Astrocyte (in vitro differentiated cells and primary cell): Measurements from ENCODE around the gene COL15A1. TPM values are rescaled to one million over a fixed set of nuclear protein-coding genes. Genes with fewer than 3 reads are reported as not detected.

Experiments used
- DNase-seq: peaks from one replicate; pipeline ENCODE4 v3.0.0-alpha.2; 2010; ENCODE audit warnings: low read depth
- FAIRE-seq: peaks from 2 replicates; lab custom pipeline; 2011; peaks lifted over from hg19 to GRCh38; lab: Jason Lieb, UNC
- H2AFZ ChIP-seq: 2 replicates; pipeline ENCODE4 v1.6.0; 2012; ENCODE audit warnings: low read depth, low read length, inconsistent platforms
- H3K27ac ChIP-seq: 2 replicates; pipeline ENCODE4 v1.5.1; 2011; ENCODE audit warnings: low read depth, low read length, inconsistent platforms
- H3K27me3 ChIP-seq: 2 replicates; pipeline ENCODE4 v1.6.0; 2011; ENCODE audit warnings: low read length, inconsistent platforms; ENCODE audit not compliant: insufficient read depth
- H3K36me3 ChIP-seq: 2 replicates; pipeline ENCODE4 v1.5.1; 2011; ENCODE audit warnings: low read length, inconsistent platforms; ENCODE audit not compliant: insufficient read depth
- H3K4me1 ChIP-seq: 2 replicates; pipeline ENCODE4 v1.5.1; 2011; ENCODE audit warnings: low read length, inconsistent platforms; ENCODE audit not compliant: insufficient read depth
- H3K4me2 ChIP-seq: 2 replicates; pipeline ENCODE4 v1.6.0; 2012; ENCODE audit warnings: low read length, inconsistent platforms
- H3K4me3 ChIP-seq: 2 replicates; pipeline ENCODE4 v1.5.1; 2011; ENCODE audit warnings: low read depth, mild to moderate bottlenecking, low read length, inconsistent platforms; ENCODE audit not compliant: insufficient read depth
- H3K79me2 ChIP-seq: 2 replicates; pipeline ENCODE4 v1.6.0; 2012; ENCODE audit warnings: mild to moderate bottlenecking, low read length, inconsistent platforms; ENCODE audit not compliant: insufficient read depth
- H3K9ac ChIP-seq: 2 replicates; pipeline ENCODE4 v1.6.0; 2012; ENCODE audit warnings: mild to moderate bottlenecking, low read length, inconsistent platforms
- H3K9me3 ChIP-seq: 2 replicates; pipeline ENCODE4 v1.5.1; 2012; ENCODE audit warnings: low read depth, mild to moderate bottlenecking, low read length, inconsistent platforms; ENCODE audit not compliant: insufficient read depth
- H4K20me1 ChIP-seq: 2 replicates; pipeline ENCODE4 v1.6.0; 2012; ENCODE audit warnings: low read length, inconsistent platforms; ENCODE audit not compliant: insufficient read depth
- H3K27ac Mint-ChIP-seq: one replicate; pipeline ENCODE4 v1.8.0; 2021; ENCODE audit warnings: mild to moderate bottlenecking, mixed read lengths; ENCODE audit not compliant: unreplicated experiment
- H3K27me3 Mint-ChIP-seq: one replicate; pipeline ENCODE4 v1.8.0; 2021; ENCODE audit warnings: low read depth, mixed read lengths; ENCODE audit not compliant: unreplicated experiment
- H3K36me3 Mint-ChIP-seq: one replicate; pipeline ENCODE4 v1.8.0; 2021; ENCODE audit warnings: low read depth, mixed read lengths; ENCODE audit not compliant: unreplicated experiment
- H3K4me1 Mint-ChIP-seq: one replicate; pipeline ENCODE4 v1.8.0; 2021; ENCODE audit warnings: low read depth, mixed read lengths; ENCODE audit not compliant: unreplicated experiment
- H3K4me3 Mint-ChIP-seq: one replicate; pipeline ENCODE4 v1.8.0; 2021; ENCODE audit warnings: mild to moderate bottlenecking, moderate library complexity, mixed read lengths; ENCODE audit not compliant: unreplicated experiment
- H3K9me3 Mint-ChIP-seq: one replicate; pipeline ENCODE4 v1.8.0; 2021; ENCODE audit warnings: mild to moderate bottlenecking, mixed read lengths; ENCODE audit not compliant: unreplicated experiment
- CTCF ChIP-seq: IDR thresholded peaks from 2 replicates; pipeline ENCODE4 v1.5.1; 2011; ENCODE audit warnings: low read depth, mild to moderate bottlenecking, inconsistent platforms, low read length, moderate library complexity; ENCODE audit not compliant: insufficient read depth
- EZH2 ChIP-seq: IDR thresholded peaks from 2 replicates; pipeline ENCODE4 v1.6.1; 2012; ENCODE audit warnings: mild to moderate bottlenecking, low read length, inconsistent platforms; ENCODE audit not compliant: insufficient read depth
- total RNA-seq: library from RNA; stranded (reverse); gene quantifications from 2 replicates; pipeline ENCODE4 v1.2.1, GENCODE V29; 2021

COL15A1 gene
- total RNA-seq, 1 donor from 2014 or later: 5.6 TPM

- Histone ChIP-seq H3K27ac (peak overlapping the region; percentile 3), H3K4me3 (no peak overlapping the region), H3K4me2 (peak overlapping the region; percentile 75), H3K79me2 (no peaks in the 10 kb centered on the region), H3K36me3 (no peaks in the 10 kb centered on the region), H2AFZ (no peak overlapping the region), H3K4me1 (peaks cover 29% of the 10 kb centered on the region), H3K27me3 (no peaks in the 10 kb centered on the region), H3K9me3 (peaks cover 8% of the 10 kb centered on the region), H4K20me1 (no peaks in the 10 kb centered on the region), H3K9ac (no peak overlapping the region)
- Mint-ChIP-seq H3K4me3 (no peak overlapping the region), H3K36me3 (peaks cover 13% of the 10 kb centered on the region), H3K4me1 (peaks cover 35% of the 10 kb centered on the region), H3K27me3 (peaks cover 5% of the 10 kb centered on the region), H3K9me3 (peaks cover 11% of the 10 kb centered on the region), H3K27ac (peak overlapping the region; percentile 97)
- TF ChIP-seq CTCF (no peak), EZH2 (no peak)
- DNase-seq (no peak), FAIRE-seq (no peak)
Measured at GRCh38 chr9:99039505-99040182, 95.9 kb downstream of the COL15A1 start.

GRCh38 chr9:99040251-99040900 lies 96.7 kb downstream of the COL15A1 start:
- Histone ChIP-seq H3K27ac (peak overlapping the region; percentile 72), H2AFZ (no peak overlapping the region)

More at GRCh38 chr9:99040251-99040900, 96.7 kb downstream of the COL15A1 start:
- Histone ChIP-seq H3K4me3 (no peak overlapping the region), H3K9me3 (peaks cover 12% of the 10 kb centered on the region), H3K9ac (peak overlapping the region; percentile 42), H3K4me1 (peaks cover 29% of the 10 kb centered on the region), H4K20me1 (no peaks in the 10 kb centered on the region), H3K4me2 (peak overlapping the region; percentile 75), H3K79me2 (no peaks in the 10 kb centered on the region), H3K27me3 (no peaks in the 10 kb centered on the region), H3K36me3 (no peaks in the 10 kb centered on the region)
- H3K36me3 Mint-ChIP-seq: peaks cover 18% of the 10 kb centered on the region
- H3K9me3 Mint-ChIP-seq: peaks cover 17% of the 10 kb centered on the region
- no peak for FAIRE-seq
- no peak for DNase-seq
- H3K27ac Mint-ChIP-seq: peak overlapping the region; percentile 97
- peaks cover 35% of the 10 kb centered on the region for H3K4me1 Mint-ChIP-seq
- H3K4me3 Mint-ChIP-seq: no peak overlapping the region
- no peak for TF ChIP-seq EZH2
- no peak for TF ChIP-seq CTCF
- peaks cover 2% of the 10 kb centered on the region for H3K27me3 Mint-ChIP-seq
